GM12801 (cell line): ENCODE results near the gene IFITM10.

Experiments
- CTCF ChIP-seq: IDR thresholded peaks from one replicate; pipeline ENCODE4 v1.5.1; 2011; ENCODE audit warnings: control low read depth; ENCODE audit not compliant: insufficient read length; ENCODE audit errors: extremely low read depth

IFITM10 gene

GRCh38 chr11:1728931-1729691 is 21.3 kb downstream of the IFITM10 start:
- no peak for TF ChIP-seq CTCF

DNA sequence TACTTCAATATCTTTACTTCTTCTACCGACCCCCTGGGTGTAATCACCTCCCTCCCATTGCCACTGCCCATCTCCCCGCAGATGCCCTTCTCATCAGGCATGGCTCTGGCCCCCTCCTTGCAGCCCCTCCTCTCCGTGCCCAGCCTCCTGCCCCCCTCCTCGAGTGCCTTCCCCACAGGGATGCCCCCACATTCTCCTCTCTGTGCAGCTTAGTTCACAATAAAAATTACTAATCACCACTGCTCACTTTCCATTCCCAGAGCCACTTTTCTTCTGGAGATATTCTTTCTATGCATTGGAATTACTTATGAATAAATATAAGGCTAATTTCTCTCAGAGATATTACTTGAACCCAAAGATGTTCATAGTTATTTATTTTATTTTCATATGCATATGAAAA is 22.1 kb downstream of the IFITM10 start:
- no peak for TF ChIP-seq CTCF

- no peak for TF ChIP-seq CTCF
Measured at GRCh38 chr11:1727861-1728260, 22.5 kb downstream of the IFITM10 start.

DNA sequence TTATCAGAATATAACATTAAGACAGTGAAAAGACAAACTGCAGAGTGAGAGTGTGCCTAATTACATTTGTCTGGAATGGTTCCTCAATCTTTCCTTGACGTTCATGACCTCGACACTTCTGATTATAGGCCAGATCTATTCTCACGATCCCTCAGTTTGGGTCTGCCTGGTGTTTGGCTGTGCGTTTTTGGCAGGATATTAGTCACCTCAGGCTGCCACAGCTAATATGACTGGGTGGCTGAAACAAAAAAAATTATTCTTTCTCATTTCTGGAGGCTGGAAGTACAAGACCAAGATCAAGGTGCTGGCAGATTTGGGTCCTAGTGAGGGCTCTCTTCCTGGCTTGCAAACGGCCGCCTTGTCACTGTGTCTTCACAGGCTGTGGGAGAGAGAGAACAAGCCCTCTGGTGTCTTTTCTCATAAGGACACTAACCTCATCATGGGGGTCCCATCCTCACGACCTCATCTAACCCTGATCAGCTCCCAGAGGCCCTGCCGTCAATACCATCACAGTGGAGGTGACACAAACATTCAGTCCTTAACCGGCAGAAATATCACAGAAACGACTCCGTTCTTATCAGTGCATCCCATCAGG is 23.2 kb downstream of the IFITM10 start:
- no peak for TF ChIP-seq CTCF

DNA sequence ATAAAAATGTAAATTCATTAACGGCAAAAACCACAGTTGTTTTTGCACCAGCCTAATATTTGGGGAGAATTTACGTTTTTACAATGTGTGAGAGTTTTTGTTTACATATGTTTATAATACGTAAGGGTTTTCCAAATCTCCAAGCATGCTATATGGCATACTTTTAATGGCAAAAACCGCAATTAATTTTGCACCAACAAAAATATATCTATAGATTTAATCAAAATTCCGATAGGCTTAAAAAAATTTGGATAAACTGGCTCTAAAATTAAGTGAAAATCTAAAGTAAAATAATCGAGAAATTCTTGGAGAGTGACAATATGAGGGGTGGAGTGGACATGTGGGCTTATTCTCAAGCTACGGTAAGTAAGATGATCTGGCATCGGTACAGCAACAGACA is 30.6 kb downstream of the IFITM10 start:
- TF ChIP-seq CTCF = no peak

DNA sequence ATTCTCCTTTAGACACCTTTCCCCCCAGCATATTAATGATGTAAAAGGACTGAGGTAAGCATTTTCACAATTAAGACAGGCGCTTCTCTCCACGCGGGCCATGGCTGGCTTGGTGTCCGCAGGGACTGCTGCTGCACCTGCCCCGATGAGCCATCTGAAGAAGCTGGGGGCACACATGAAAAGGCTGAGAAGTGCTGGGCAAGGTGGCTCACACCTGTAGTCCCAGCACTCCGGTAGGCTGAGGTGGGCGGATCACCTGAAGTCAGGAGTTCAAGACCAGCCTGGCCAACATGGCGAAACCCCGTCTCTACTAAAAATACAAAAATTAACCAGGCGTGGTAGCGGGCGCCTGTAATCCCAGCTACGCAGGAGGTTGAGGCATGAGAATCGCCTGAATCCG is 32.1 kb downstream of the IFITM10 start:
- TF ChIP-seq CTCF = no peak

DNA sequence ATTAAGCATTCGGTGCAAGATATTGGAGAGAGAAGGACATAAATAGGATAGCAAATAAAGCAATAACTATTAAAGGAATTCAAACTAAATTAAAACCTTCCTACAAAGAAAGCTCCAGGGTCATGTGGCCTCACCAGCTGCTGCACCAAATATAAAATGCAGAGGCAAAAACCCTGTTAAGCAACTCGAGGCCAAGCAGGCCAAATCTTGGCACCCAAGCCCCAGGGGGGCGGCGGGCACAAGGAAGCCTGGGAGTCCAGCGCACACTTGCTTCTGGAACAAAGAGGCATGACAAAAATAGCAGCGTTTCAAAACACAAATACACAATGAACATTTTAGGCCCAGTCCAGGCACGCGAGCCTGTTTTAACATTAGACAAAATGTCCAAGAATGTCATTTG is 32.6 kb downstream of the IFITM10 start:
- TF ChIP-seq CTCF = no peak
